SK-N-SH treated with all-trans-retinoic acid at 6 μM for 48 hours (cell line): Measurements from ENCODE around the gene RNF145.

Experiments
- ATAC-seq: fragments of 200-7000 bp; cut with Tn5 transposase; 3 replicates; pipeline ENCODE4 v1.9.1; 2020; ENCODE audit warnings: mild to moderate bottlenecking, moderate library complexity
- ARNTL ChIP-seq: fragments of 450-650 bp; formaldehyde crosslinking; IDR thresholded peaks from 2 replicates; pipeline ENCODE4 v1.5.0; 2020; ENCODE audit warnings: low read depth, mild to moderate bottlenecking, moderate library complexity, borderline replicate concordance
- BACH2 ChIP-seq: fragments of 250-450 bp; sonication (Bioruptor Pico); IDR thresholded peaks from 2 replicates; pipeline ENCODE4 v1.9.0; 2021; ENCODE audit warnings: mild to moderate bottlenecking, borderline replicate concordance
- CREB5 ChIP-seq: fragments of 250-450 bp; sonication (Bioruptor Pico); IDR thresholded peaks from 2 replicates; pipeline ENCODE4 v1.5.1; 2020; ENCODE audit warnings: low read depth, mild to moderate bottlenecking, moderate library complexity
- CSDC2 ChIP-seq: fragments of 250-450 bp; sonication (Bioruptor Pico); IDR thresholded peaks from 2 replicates; pipeline ENCODE4 v1.5.0; 2020; ENCODE audit warnings: mild to moderate bottlenecking, moderate library complexity
- ESRRG ChIP-seq: fragments of 250-450 bp; sonication (Bioruptor Pico); IDR thresholded peaks from 2 replicates; pipeline ENCODE4 v1.6.1; 2021; ENCODE audit warnings: mild to moderate bottlenecking
- ISL1 ChIP-seq: fragments of 250-450 bp; sonication (Bioruptor Pico); IDR thresholded peaks from 2 replicates; pipeline ENCODE4 v2.1.2; 2022; ENCODE audit warnings: mild to moderate bottlenecking, moderate library complexity
- OSR1 ChIP-seq: fragments of 250-450 bp; sonication (Bioruptor Pico); IDR thresholded peaks from 2 replicates; pipeline ENCODE4 v1.8.0; 2022; ENCODE audit warnings: moderate library complexity, mild to moderate bottlenecking, inconsistent platforms
- PATZ1 ChIP-seq: fragments of 250-450 bp; sonication (Bioruptor Pico); IDR thresholded peaks from 2 replicates; pipeline ENCODE4 v1.8.0; 2020; ENCODE audit warnings: mild to moderate bottlenecking, moderate library complexity, borderline replicate concordance
- POU6F1 ChIP-seq: fragments of 250-450 bp; sonication (Bioruptor Pico); IDR thresholded peaks from 2 replicates; pipeline ENCODE4 v1.8.0; 2021; ENCODE audit warnings: low read depth, mild to moderate bottlenecking, moderate library complexity, borderline replicate concordance
- PPARA ChIP-seq: fragments of 250-450 bp; sonication (Bioruptor Pico); IDR thresholded peaks from 2 replicates; pipeline ENCODE4 v1.5.0; 2020; ENCODE audit warnings: mild to moderate bottlenecking, borderline replicate concordance
- SNAI2 ChIP-seq: fragments of 250-450 bp; sonication (Bioruptor Pico); IDR thresholded peaks from 2 replicates; pipeline ENCODE4 v1.5.0; 2020; ENCODE audit warnings: mild to moderate bottlenecking, moderate library complexity
- TCF4 ChIP-seq: fragments of 250-450 bp; sonication (Bioruptor Pico); IDR thresholded peaks from 2 replicates; pipeline ENCODE4 v1.8.0; 2021; ENCODE audit warnings: mild to moderate bottlenecking, moderate library complexity, borderline replicate concordance
- TOX ChIP-seq: fragments of 250-450 bp; sonication (Bioruptor Pico); IDR thresholded peaks from 2 replicates; pipeline ENCODE4 v1.8.0; 2021; ENCODE audit warnings: mild to moderate bottlenecking, moderate library complexity, borderline replicate concordance
- TSHZ2 ChIP-seq: fragments of 250-450 bp; sonication (Bioruptor Pico); IDR thresholded peaks from 2 replicates; pipeline ENCODE4 v1.5.0; 2020; ENCODE audit warnings: mild to moderate bottlenecking, moderate library complexity
- ZC3H10 ChIP-seq: fragments of 250-450 bp; sonication (Bioruptor Pico); IDR thresholded peaks from 2 replicates; pipeline ENCODE4 v1.5.1; 2021; ENCODE audit warnings: mild to moderate bottlenecking, moderate library complexity
- ZFP3 ChIP-seq: fragments of 250-450 bp; sonication (Bioruptor Pico); IDR thresholded peaks from 2 replicates; pipeline ENCODE4 v1.5.0; 2020; ENCODE audit warnings: mild to moderate bottlenecking, moderate library complexity
- ZFP30 ChIP-seq: fragments of 450-650 bp; formaldehyde crosslinking; IDR thresholded peaks from 2 replicates; pipeline ENCODE4 v1.5.0; 2022; ENCODE audit warnings: mild to moderate bottlenecking, moderate library complexity
- ZNF8 ChIP-seq: fragments of 450-650 bp; formaldehyde crosslinking; IDR thresholded peaks from 2 replicates; pipeline ENCODE4 v1.5.0; 2020; ENCODE audit warnings: mild to moderate bottlenecking, moderate library complexity

The RNF145 gene

GRCh38 chr5:159171274-159171673 lies 38.1 kb downstream of the RNF145 start:
- no peak for ATAC-seq
- TF ChIP-seq SNAI2 (CRISPR knock-in tag) = no peak
- TF ChIP-seq ESRRG (CRISPR knock-in tag) = no peak
- TF ChIP-seq OSR1 (CRISPR knock-in tag) = no peak
- TF ChIP-seq ZFP3 (CRISPR knock-in tag) = no peak
- no peak for TF ChIP-seq TSHZ2 (CRISPR knock-in tag)

- TF ChIP-seq ESRRG (CRISPR knock-in tag) = no peak
- TF ChIP-seq PATZ1 = no peak
- TF ChIP-seq TSHZ2 (CRISPR knock-in tag) = no peak
- TF ChIP-seq BACH2 (CRISPR knock-in tag) = no peak
These were observed 39.3 kb downstream of the RNF145 start for GRCh38 chr5:159170021-159170420.

GRCh38 chr5:159166416-159166815 lies 42.9 kb downstream of the RNF145 start:
- TF ChIP-seq ZFP3 (CRISPR knock-in tag) (no peak), PPARA (no peak), OSR1 (CRISPR knock-in tag) (no peak), CREB5 (CRISPR knock-in tag) (no peak), ZC3H10 (CRISPR knock-in tag) (no peak), ISL1 (CRISPR knock-in tag) (no peak), PATZ1 (no peak), POU6F1 (CRISPR knock-in tag) (no peak), ARNTL (CRISPR knock-in tag) (no peak)
- no peak for ATAC-seq

More at GRCh38 chr5:159170021-159170420, 39.3 kb downstream of the RNF145 start:
- ATAC-seq = no peak

GRCh38 chr5:159163701-159164046 lies 45.7 kb downstream of the RNF145 start:
- TF ChIP-seq ZFP30 (CRISPR knock-in tag) = no peak
- TF ChIP-seq ZC3H10 (CRISPR knock-in tag) = no peak
- no peak for TF ChIP-seq TCF4 (CRISPR knock-in tag)
- no peak for TF ChIP-seq PATZ1
- no peak for TF ChIP-seq PPARA
- no peak for TF ChIP-seq POU6F1 (CRISPR knock-in tag)
- no peak for TF ChIP-seq CSDC2
- TF ChIP-seq ZFP3 (CRISPR knock-in tag) = no peak
- no peak for TF ChIP-seq TOX (CRISPR knock-in tag)
- TF ChIP-seq OSR1 (CRISPR knock-in tag) = no peak
- no peak for TF ChIP-seq ZNF8 (CRISPR knock-in tag)
- TF ChIP-seq, all 23 proteins: peak for 0
- peak; percentile 39 for ATAC-seq
